BE2C (cell line): Measurements from ENCODE around the gene SSX7. TPM values are rescaled to one million over a fixed set of nuclear protein-coding genes. Genes with fewer than 3 reads are reported as not detected.
"Not testable (repeated sequence)": the region's sequence is repeated elsewhere in the genome, so short reads cannot be mapped to it uniquely, and the experiment has no call there.

ENCODE experiments used
- DNase-seq: peaks from one replicate; pipeline ENCODE4 v3.0.0-alpha.2; 2020
- H3K27me3 ChIP-seq: fragments of 250-450 bp; sonication (Bioruptor Pico); 2 replicates; pipeline ENCODE4 v1.5.1; 2020; ENCODE audit warnings: mild to moderate bottlenecking
- H3K36me3 ChIP-seq: fragments of 250-450 bp; sonication (Bioruptor Pico); 2 replicates; pipeline ENCODE4 v1.5.1; 2020; ENCODE audit warnings: mild to moderate bottlenecking
- H3K4me1 ChIP-seq: fragments of 250-450 bp; sonication (Bioruptor Pico); 2 replicates; pipeline ENCODE4 v1.5.1; 2020
- H3K4me3 ChIP-seq: 2 replicates; pipeline ENCODE4 v1.5.1; 2011; ENCODE audit warnings: low read depth, low read length
- H3K9me3 ChIP-seq: fragments of 250-450 bp; sonication (Bioruptor Pico); 2 replicates; pipeline ENCODE4 v1.5.1; 2020
- CTCF ChIP-seq: IDR thresholded peaks from 2 replicates; pipeline ENCODE4 v1.5.1; 2012; ENCODE audit warnings: mild to moderate bottlenecking, low read depth, low read length
- polyA plus RNA-seq: library from polyadenylated mRNA; unstranded; fragments of >200 nt; gene quantifications from one replicate; pipeline ENCODE4 v1.2.1, GENCODE V29; 2012; ENCODE audit warnings: low read depth, missing spikeins; ENCODE audit not compliant: insufficient read length, insufficient read depth

The SSX7 gene
- polyA plus RNA-seq, result not detected

DNA sequence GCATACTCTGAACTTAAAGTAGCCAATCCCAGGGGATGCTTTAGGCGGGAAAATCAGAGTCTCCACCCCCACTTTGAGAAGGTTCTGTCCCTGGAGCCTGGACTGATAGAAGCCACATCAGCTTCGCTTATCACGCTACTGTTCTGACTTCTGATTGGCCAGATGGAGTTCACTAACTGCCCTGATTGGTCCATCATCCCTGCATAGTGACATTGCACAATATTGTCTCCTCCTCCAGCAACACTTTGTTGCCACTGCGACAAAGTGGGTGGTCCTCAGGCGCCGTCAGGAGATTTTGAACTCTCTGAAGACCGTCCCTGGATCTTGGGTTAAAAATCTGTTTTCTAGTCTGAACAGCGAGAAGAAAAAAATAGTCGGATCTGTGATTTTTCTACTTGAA, at the start of gene SSX7:
Gene SSX7 (minus strand): TSS at position 101 of the 400 bp plus-strand sequence. CDS start 1,428 bp downstream, outside the sequence.
- not testable (repeated sequence) for DNase-seq, H3K27me3 ChIP-seq, H3K9me3 ChIP-seq, H3K4me3 ChIP-seq, H3K4me1 ChIP-seq, H3K36me3 ChIP-seq

GRCh38 chrX:52692034-52692433, 37.3 kb upstream of the SSX7 start:
- H3K4me3 ChIP-seq, H3K36me3 ChIP-seq, H3K27me3 ChIP-seq, DNase-seq, H3K4me1 ChIP-seq, H3K9me3 ChIP-seq: not testable (repeated sequence)

DNA sequence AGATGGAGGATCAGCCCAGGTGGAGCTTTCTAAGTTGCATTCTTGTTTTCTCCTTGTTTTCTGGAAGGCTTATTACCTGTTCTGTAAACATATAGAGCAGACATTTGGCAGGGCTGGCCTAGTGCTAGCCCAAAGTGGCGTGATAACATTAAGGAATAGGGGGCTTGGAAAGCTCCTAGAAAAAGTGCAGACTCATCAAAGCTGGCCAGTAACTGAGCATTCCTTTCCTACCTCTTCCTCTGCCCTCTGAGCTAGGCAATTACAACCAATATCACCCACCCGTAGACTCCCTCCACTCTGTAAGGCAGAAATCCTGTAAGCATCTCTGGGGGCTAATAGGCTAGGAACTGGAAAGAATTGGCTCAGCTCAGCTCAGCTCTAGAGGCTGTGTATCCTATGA, 7.5 kb upstream of the SSX7 start:
- H3K4me3 ChIP-seq, H3K36me3 ChIP-seq, H3K9me3 ChIP-seq, DNase-seq, H3K4me1 ChIP-seq, H3K27me3 ChIP-seq: not testable (repeated sequence)

GRCh38 chrX:52655475-52655874, 775 bp upstream of the SSX7 start:
- H3K4me3 ChIP-seq, H3K27me3 ChIP-seq, H3K36me3 ChIP-seq, H3K9me3 ChIP-seq, H3K4me1 ChIP-seq, DNase-seq: not testable (repeated sequence)

DNA sequence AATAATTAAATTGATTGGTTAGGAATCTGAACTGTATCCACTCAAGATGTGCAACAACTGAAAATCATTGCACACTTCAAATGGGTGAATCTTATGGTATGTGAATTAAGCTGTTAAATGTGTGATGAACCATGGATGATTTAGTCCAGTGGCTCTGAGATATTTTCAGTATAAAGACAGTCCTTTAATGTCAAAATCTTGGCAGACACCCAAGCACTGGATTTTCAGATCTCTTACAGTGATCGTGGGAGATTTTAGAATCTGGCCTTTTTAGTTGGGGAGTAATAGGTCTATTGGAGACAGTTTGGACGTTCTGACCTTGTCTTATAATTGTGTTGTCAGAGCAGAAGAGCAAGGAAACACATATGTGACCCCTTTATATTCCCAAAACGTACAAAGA, 4.0 kb downstream of the SSX7 start:
- H3K4me3 ChIP-seq, DNase-seq, H3K4me1 ChIP-seq, H3K9me3 ChIP-seq, H3K27me3 ChIP-seq, H3K36me3 ChIP-seq: not testable (repeated sequence)

GRCh38 chrX:52648956-52649355, 5.7 kb downstream of the SSX7 start:
- not testable (repeated sequence) for H3K9me3 ChIP-seq, H3K36me3 ChIP-seq, DNase-seq, H3K4me1 ChIP-seq, H3K4me3 ChIP-seq, H3K27me3 ChIP-seq

DNA sequence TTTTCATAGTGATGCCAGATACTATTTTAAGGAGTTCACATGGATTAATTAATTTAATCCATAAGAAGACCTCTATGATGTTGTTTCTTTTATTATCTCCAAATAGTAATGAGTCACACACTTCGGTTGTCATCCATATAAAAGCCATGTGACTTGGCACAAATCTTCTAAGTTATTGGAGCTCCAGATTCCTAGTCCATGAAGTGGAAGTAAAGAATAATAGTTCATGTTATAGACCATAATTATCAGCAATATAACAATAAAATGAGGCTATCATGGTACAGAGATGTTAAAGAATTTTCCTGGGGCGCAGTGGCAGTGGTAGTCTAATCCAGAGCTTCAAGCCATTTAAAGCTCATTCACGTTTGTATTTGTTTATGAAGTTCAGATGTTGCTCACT, 26.2 kb downstream of the SSX7 start:
- DNase-seq, H3K36me3 ChIP-seq, H3K27me3 ChIP-seq: not testable (repeated sequence)

GRCh38 chrX:52620661-52621060, 34.0 kb downstream of the SSX7 start:
- H3K4me3 ChIP-seq, H3K27me3 ChIP-seq, H3K4me1 ChIP-seq, H3K9me3 ChIP-seq, DNase-seq, H3K36me3 ChIP-seq: not testable (repeated sequence)

More for the DNA sequence above, 26.2 kb downstream of the SSX7 start:
- H3K9me3 ChIP-seq, H3K4me1 ChIP-seq, H3K4me3 ChIP-seq: not testable (repeated sequence)

DNA sequence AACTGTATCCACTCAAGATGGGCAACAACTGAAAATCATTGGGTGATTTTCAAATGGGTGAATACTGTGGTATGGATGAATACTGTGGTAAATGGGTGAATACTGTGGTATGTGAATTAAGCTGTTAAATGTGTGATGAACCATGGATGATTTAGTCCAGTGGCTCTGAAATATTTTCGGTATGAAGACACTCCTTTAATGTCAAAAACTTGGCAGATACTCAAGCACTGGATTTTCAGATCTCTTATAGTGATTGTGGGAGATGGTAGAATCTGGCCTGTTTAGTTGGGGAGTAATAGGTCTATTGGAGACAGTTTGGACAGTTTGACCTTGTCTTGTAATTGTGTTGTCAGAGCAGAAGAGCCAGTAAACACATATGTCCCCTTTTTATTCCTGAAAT, 45.7 kb downstream of the SSX7 start:
- no peak for DNase-seq
- Histone ChIP-seq H3K9me3 (no peaks in the 10 kb centered on the region), H3K36me3 (no peaks in the 10 kb centered on the region), H3K27me3 (no peaks in the 10 kb centered on the region), H3K4me1 (no peaks in the 10 kb centered on the region), H3K4me3 (no peak overlapping the region)
- TF ChIP-seq CTCF, result no peak

GRCh38 chrX:52603151-52603550, 51.5 kb downstream of the SSX7 start:
- not testable (repeated sequence) for H3K4me3 ChIP-seq, DNase-seq, H3K36me3 ChIP-seq, H3K27me3 ChIP-seq, H3K4me1 ChIP-seq, H3K9me3 ChIP-seq

GRCh38 chrX:52598886-52599285, 55.8 kb downstream of the SSX7 start:
- Histone ChIP-seq H3K27me3 (no peaks in the 10 kb centered on the region), H3K4me3 (no peak overlapping the region), H3K4me1 (no peaks in the 10 kb centered on the region), H3K9me3 (no peaks in the 10 kb centered on the region), H3K36me3 (no peaks in the 10 kb centered on the region)
- TF ChIP-seq CTCF, result no peak
- DNase-seq, result no peak
